ENCODE measurements around the gene AGFG2. TPM values are rescaled to one million over a fixed set of nuclear protein-coding genes. Genes with fewer than 3 reads are reported as not detected.
A peak's percentile ranks its signal among the peaks of the same experiment; 100 is the strongest.

The AGFG2 gene
- total RNA-seq, 1 donor from 2014 or later = 36.0 TPM

- DNase-seq = no peak
- no peak for ATAC-seq
- Histone ChIP-seq H3K4me3 (no peak overlapping the region), H3K27ac (no peak overlapping the region), H3K36me3 (no peaks in the 10 kb centered on the region), H3K27me3 (no peaks in the 10 kb centered on the region), H3K9me3 (no peaks in the 10 kb centered on the region), H3K4me1 (peaks cover 18% of the 10 kb centered on the region)
- intact Hi-C loops (cut with DNase I) = no loop called here
- TF ChIP-seq CTCF (IDR thresholded peaks at IDR 0.05) = no peak
Observed at GRCh38 chr7:100607111-100607510, 68.1 kb downstream of the AGFG2 start.

- peak overlapping the region; percentile 6 for H3K27ac ChIP-seq
- DNase-seq = no peak
- no peaks in the 10 kb centered on the region for H3K9me3 ChIP-seq
- no peak overlapping the region for H3K4me3 ChIP-seq
- no peak for TF ChIP-seq CTCF (IDR thresholded peaks at IDR 0.05)
- intact Hi-C loops (cut with DNase I) = loop anchor here (10.0 kb wide), 1 partner anchor 75 kb away; no protein-coding TSS in a partner anchor
- no peaks in the 10 kb centered on the region for H3K27me3 ChIP-seq
- H3K4me1 ChIP-seq = peaks cover 18% of the 10 kb centered on the region
- H3K36me3 ChIP-seq = no peaks in the 10 kb centered on the region
- no peak for ATAC-seq
Observed at GRCh38 chr7:100609958-100610357, 71.0 kb downstream of the AGFG2 start.

GRCh38 chr7:100611983-100612729 lies 73.2 kb downstream of the AGFG2 start, which contains the start of gene MOSPD3:
Gene MOSPD3 (plus strand): TSS chr7:100612540. CDS start chr7:100612792, 252 bp downstream.
- ATAC-seq = peak; percentile 98
- H3K27me3 ChIP-seq = no peaks in the 10 kb centered on the region
- H3K4me3 ChIP-seq = peak within 1 kb of the TSS; percentile 78
- intact Hi-C loops (cut with DNase I) = loop anchor here (10.0 kb wide), 1 partner anchor 73 kb away; no protein-coding TSS in a partner anchor
- H3K9me3 ChIP-seq = no peaks in the 10 kb centered on the region
- TF ChIP-seq CTCF (IDR thresholded peaks at IDR 0.05) = no peak
- H3K36me3 ChIP-seq = no peaks in the 10 kb centered on the region
- peak; percentile 99 for DNase-seq
- peak within 1 kb of the TSS; percentile 95 for H3K27ac ChIP-seq
- H3K4me1 ChIP-seq = peaks cover 13% of the 10 kb centered on the region

GRCh38 chr7:100612730-100613390 lies 73.9 kb downstream of the AGFG2 start:
- Histone ChIP-seq H3K27me3 (no peaks in the 10 kb centered on the region), H3K9me3 (no peaks in the 10 kb centered on the region), H3K36me3 (no peaks in the 10 kb centered on the region), H3K27ac (peak overlapping the region; percentile 95), H3K4me1 (peaks cover 13% of the 10 kb centered on the region), H3K4me3 (peak overlapping the region; percentile 78)
- peak; percentile 69 for DNase-seq
- intact Hi-C loops (cut with DNase I) = loop anchor here (10.0 kb wide), 1 partner anchor 72 kb away; no protein-coding TSS in a partner anchor
- no peak for ATAC-seq
- no peak for TF ChIP-seq CTCF (IDR thresholded peaks at IDR 0.05)

- Histone ChIP-seq H3K27me3 (no peaks in the 10 kb centered on the region), H3K36me3 (no peaks in the 10 kb centered on the region), H3K27ac (no peak overlapping the region), H3K9me3 (no peaks in the 10 kb centered on the region), H3K4me3 (peak overlapping the region; percentile 78), H3K4me1 (peaks cover 13% of the 10 kb centered on the region)
- ATAC-seq = no peak
- intact Hi-C loops (cut with DNase I) = loop anchor here (10.0 kb wide), 1 partner anchor 71 kb away; no protein-coding TSS in a partner anchor
- DNase-seq = no peak
- no peak for TF ChIP-seq CTCF (IDR thresholded peaks at IDR 0.05)
Observed at GRCh38 chr7:100613412-100614175, 74.6 kb downstream of the AGFG2 start.
